ENCODE data around the gene FOXD4L6.
"Not testable (repeated sequence)": the region's sequence is repeated elsewhere in the genome, so short reads cannot be mapped to it uniquely, and the experiment has no call there.

- TF ChIP-seq CTCF (IDR thresholded peaks at IDR 0.05 in 8 of 11, conservative IDR thresholded peaks at IDR 0.05 in 3 of 11); POLR2A (IDR thresholded peaks at IDR 0.05): not testable (repeated sequence)
These were observed 40.6 kb downstream of the FOXD4L6 start for GRCh38 chr9:41087929-41088328.

All from spleen (tissue), 7 donors.